ENCODE data around the gene PARVB. TPM values are rescaled to one million over a fixed set of nuclear protein-coding genes. Genes with fewer than 3 reads are reported as not detected.

Gene PARVB
- total and polyA plus RNA-seq, 11 donors: 54.9 to 172 (median 95.8) TPM

DNA sequence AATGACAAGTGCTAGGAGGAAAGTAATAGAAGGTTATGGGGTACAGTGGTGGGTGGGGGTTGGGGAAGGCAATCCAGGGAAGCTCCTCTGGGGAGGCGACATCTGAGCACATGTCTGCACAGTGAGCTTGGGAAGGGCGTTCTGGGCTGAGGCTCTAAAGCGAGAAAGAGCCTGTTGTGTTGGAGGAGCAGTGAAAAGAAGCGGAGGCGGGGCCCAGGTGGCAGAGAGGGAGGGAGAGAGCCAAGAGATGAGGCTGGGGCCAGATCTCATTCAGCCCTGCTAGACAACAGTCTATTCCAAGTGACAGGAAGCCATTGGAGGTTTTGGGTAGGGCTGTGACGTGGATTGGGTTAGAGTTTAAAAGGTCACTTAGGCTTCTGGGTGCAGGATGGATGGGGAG is 101.3 kb downstream of the PARVB start:
- ATAC-seq (no peak), DNase-seq (peak in 2 of 5 donors; percentile 3 to 11)
- H3K36me3 ChIP-seq: peaks cover 0 to 29% (median 4%) of the 10 kb centered on the region in 9 donors
- no peak overlapping the region for H3K27ac ChIP-seq
- 81 to 97% (median 91%) methylated on average over 6 of the region's 6 CpGs for WGBS, 4 donors
- peaks cover 0 to 17% (median 8%) of the 10 kb centered on the region in 12 donors for H3K4me1 ChIP-seq
- H3K9me3 ChIP-seq: peaks cover 0 to 32% (median 9%) of the 10 kb centered on the region in 12 donors
- no peaks in the 10 kb centered on the region for H3K27me3 ChIP-seq
- TF ChIP-seq, protein P1, sequence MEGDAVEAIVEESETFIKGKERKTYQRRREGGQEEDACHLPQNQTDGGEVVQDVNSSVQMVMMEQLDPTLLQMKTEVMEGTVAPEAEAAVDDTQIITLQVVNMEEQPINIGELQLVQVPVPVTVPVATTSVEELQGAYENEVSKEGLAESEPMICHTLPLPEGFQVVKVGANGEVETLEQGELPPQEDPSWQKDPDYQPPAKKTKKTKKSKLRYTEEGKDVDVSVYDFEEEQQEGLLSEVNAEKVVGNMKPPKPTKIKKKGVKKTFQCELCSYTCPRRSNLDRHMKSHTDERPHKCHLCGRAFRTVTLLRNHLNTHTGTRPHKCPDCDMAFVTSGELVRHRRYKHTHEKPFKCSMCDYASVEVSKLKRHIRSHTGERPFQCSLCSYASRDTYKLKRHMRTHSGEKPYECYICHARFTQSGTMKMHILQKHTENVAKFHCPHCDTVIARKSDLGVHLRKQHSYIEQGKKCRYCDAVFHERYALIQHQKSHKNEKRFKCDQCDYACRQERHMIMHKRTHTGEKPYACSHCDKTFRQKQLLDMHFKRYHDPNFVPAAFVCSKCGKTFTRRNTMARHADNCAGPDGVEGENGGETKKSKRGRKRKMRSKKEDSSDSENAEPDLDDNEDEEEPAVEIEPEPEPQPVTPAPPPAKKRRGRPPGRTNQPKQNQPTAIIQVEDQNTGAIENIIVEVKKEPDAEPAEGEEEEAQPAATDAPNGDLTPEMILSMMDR (IDR thresholded peaks at IDR 0.05): no peak
- intact Hi-C loops (cut with DNase I): no loop called here
- no peak overlapping the region for H3K4me3 ChIP-seq

DNA sequence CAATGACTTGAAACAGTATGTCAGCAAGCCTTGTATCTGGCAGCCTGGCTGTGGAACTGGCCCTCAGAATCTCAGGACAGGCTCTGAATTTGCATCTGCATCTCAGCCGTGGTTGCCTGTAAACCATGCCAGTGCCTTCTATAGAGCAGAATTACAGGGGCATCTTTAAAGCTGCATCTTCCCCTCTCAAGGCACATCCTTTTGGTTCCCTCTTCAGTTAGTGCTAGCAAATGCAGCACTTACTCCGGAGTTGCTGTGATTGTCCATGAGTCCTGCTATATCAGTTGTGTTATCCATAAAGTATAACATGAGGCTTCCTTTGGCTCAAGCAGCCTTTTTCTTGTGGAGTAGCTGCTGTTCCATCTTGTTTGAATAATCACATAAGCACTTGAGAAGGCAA is 102.7 kb downstream of the PARVB start:
- TF ChIP-seq, protein P1 (IDR thresholded peaks at IDR 0.05): no peak
- no peak for TF ChIP-seq POLR2A (IDR thresholded peaks at IDR 0.05)
- intact Hi-C loops (cut with DNase I): no loop called here
- WGBS, 4 donors: 95 to 100% (median 98%) methylated on average over 2 of the region's 2 CpGs
- H3K9me3 ChIP-seq: peaks cover 0 to 19% (median 5%) of the 10 kb centered on the region in 12 donors
- peak overlapping the region in 1 of 12 donors; percentile 22 for H3K27ac ChIP-seq
- H3K27me3 ChIP-seq: no peaks in the 10 kb centered on the region
- DNase-seq (peak in 1 of 5 donors; percentile 7), ATAC-seq (no peak)
- H3K4me3 ChIP-seq: no peak overlapping the region
- peaks cover 0 to 17% (median 8%) of the 10 kb centered on the region in 12 donors for H3K4me1 ChIP-seq
- H3K36me3 ChIP-seq: peaks cover 0 to 23% (median 6%) of the 10 kb centered on the region in 9 donors

DNA sequence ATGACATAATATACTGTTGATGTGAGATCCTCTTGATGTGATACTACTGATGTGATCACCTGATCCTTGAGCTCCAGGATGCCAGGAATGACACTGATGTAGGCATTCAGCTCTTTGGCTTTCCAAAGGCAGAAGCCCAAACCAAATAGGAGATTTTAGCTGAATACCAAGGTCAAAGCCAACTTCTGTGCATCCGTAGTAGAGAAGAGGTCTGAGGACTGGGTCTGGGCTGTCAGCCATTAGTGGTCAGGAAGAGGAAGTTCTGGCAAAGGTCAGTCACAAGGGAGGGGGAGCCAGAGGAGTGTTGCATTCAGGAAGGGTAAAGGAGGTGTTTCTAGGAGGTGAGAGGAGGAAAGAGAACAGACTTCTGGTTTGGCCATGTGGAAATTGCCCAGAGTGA is 103.3 kb downstream of the PARVB start:
- 0 to 13% (median 10%) methylated on average over 1 of the region's 1 CpG for WGBS, 4 donors
- no peaks in the 10 kb centered on the region for H3K27me3 ChIP-seq
- intact Hi-C loops (cut with DNase I): no loop called here
- H3K27ac ChIP-seq: peak overlapping the region in 4 of 12 donors; percentile 17 to 46 (median 28)
- peaks cover 0 to 22% (median 8%) of the 10 kb centered on the region in 12 donors for H3K4me1 ChIP-seq
- no peak overlapping the region for H3K4me3 ChIP-seq
- H3K36me3 ChIP-seq: peaks cover 0 to 21% (median 11%) of the 10 kb centered on the region in 9 donors
- ATAC-seq (peak; percentile 48 to 83 (median 76)), DNase-seq (peak in 4 of 5 donors; percentile 5 to 57 (median 50))
- TF ChIP-seq, protein P1 (IDR thresholded peaks at IDR 0.05): no peak
- H3K9me3 ChIP-seq: peaks cover 0 to 18% (median 5%) of the 10 kb centered on the region in 12 donors

DNA sequence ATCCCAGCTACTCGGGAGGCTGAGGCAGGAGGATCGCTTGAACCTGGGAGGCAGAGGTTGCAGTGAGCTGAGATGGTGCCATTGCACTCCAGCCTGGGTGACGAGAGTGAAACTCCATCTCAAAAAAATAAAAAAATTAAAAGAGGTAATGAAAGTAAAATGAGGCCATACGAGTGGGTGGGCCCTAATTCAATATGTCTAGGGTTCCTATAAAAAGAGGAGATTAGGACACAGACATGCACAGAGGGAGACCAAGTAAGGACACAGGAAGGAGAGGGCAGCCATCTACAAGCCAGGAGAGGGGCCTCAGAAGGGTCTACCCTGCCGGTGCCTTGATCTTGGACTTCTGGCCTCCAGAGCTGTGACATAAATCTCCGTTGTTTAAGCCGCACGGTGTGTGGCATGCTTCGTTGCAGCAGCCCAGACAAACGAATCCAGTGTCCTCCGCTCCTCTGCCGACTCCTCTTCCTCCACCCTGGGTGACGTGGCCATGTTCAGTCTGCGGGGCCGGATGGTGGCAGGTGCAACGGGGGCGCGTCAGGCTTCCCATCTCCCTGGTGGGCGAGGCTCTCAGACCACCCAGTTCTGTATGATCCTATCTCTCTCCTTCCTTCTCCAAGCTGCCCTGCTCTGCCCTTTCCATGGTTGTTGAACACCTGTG is 105.0 kb downstream of the PARVB start:
- Histone ChIP-seq H3K27me3 (no peaks in the 10 kb centered on the region), H3K4me3 (no peak overlapping the region), H3K4me1 (peaks cover 0 to 38% (median 14%) of the 10 kb centered on the region in 12 donors), H3K27ac (no peak overlapping the region), H3K9me3 (peaks cover 0 to 18% (median 5%) of the 10 kb centered on the region in 12 donors), H3K36me3 (peaks cover 0 to 29% (median 21%) of the 10 kb centered on the region in 9 donors)
- TF ChIP-seq, protein P1 (IDR thresholded peaks at IDR 0.05): no peak
- TF ChIP-seq POLR2A (IDR thresholded peaks at IDR 0.05): no peak
- peak in 1 of 5 donors; percentile 20 for DNase-seq
- 92 to 95% (median 94%) methylated on average over 19 of the region's 19 CpGs for WGBS, 4 donors
- intact Hi-C loops (cut with DNase I): no loop called here
- ATAC-seq: no peak
